Midbrain (tissue), 1 donor: ENCODE results near the gene RPAIN.

Source experiments
- DNase-seq: peaks from one replicate; lab custom pipeline; 2025; lab: John Stamatoyannopoulos, UW

Gene RPAIN, protein sequence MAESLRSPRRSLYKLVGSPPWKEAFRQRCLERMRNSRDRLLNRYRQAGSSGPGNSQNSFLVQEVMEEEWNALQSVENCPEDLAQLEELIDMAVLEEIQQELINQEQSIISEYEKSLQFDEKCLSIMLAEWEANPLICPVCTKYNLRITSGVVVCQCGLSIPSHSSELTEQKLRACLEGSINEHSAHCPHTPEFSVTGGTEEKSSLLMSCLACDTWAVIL

DNA sequence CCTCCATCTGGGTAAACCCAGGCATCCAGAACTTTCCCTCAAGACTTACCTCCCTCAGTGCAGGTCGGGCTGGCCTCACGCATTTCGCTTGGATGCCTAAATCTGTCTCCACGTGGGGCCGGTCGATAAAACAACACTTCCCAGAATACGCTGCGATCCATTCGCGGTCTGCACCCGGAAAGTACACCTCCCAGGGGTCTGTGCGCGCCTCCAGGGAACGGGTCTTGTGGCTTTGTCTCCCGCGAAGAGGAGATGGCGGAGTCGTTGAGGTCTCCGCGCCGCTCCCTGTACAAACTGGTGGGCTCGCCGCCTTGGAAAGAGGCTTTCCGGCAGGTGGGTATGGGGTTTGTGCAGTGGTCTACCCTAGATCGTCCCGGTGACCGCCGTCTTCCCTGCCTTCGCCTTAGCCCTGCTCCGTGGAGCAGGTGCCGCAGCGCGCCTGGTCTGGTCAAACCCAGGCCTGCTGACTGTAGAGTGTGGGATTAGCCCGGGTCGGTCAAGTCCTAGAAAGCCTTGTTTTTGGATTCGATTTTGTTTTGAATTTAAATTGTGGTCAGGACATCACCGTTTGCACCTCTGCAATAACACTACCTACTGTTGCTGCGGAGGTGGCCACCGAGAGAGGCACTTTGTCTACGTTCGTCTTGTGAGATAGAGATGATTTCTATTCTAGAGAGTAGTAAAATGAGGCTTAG, at the start of gene RPAIN:
RPAIN (plus strand) TSS at position 224 of the 695 bp plus-strand sequence; CDS start at position 253, 29 bp downstream.
- peak; percentile 97 for DNase-seq

DNA sequence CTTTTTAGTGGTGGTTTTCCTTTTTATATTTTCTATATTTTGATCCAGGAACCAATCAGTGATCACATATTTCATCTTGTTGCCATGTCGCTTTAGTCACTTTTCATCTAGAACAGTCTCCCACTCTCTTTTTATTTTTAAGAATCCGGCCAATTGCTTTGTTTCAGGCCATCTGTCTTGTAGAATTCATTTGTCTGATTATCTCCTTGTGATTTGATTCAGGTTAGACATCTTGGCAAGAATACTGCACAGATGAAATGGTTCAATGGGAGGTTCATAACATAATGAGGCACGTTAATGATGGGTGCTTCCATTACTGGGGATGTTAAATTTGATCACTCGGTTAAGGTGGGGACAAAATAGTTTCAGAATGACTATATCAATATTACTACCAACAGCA, 49.6 kb upstream of the RPAIN start:
- no peak for DNase-seq

DNA sequence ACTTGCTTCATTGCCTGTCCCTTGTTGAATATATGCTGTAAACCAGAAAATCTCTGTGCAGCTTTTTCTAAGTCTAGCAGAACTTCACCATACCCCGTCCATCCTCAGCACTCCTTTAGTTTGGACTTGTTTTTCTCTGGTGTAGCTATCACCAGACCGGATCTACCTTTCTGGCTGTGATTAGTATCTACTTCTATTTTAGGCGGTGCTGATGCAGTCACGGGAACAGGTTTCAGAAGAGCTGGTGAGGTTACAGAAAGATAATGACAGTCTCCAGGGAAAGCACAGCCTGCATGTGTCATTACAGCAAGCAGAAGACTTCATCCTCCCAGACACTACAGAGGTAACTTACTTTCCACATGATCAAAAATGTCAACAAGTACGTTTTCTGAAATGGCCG, 46.9 kb upstream of the RPAIN start:
- no peak for DNase-seq

DNA sequence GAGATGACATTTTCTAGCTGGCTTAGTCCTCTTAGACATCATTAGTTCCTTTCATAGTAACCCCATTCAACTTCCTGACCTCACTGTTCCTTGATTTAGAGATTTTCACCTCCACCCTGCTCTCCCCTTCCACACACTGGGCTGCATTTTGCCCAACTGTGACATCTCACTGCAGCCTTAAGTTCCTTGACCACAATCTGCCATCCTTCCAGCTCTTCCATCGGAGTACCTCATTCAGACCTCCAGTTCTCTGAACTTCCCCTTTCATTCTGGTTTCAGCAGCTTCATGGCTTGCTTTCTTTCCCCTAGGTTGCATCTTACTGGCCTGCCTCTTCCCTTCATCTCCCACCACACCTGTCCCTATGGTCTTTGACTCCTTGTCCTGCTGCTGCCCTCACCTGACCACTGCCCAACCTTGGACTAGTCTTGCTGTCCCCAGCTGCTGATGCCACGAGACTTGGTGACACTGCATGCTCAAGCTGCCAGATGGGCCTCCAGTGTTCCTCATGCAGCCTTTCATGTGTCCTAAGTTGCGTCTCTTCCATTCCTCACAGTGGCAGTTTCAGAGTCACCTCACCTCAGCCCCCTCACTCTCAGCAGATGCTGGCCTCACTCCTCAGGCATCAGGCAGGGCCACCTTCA, 41.3 kb upstream of the RPAIN start:
- DNase-seq: no peak

DNA sequence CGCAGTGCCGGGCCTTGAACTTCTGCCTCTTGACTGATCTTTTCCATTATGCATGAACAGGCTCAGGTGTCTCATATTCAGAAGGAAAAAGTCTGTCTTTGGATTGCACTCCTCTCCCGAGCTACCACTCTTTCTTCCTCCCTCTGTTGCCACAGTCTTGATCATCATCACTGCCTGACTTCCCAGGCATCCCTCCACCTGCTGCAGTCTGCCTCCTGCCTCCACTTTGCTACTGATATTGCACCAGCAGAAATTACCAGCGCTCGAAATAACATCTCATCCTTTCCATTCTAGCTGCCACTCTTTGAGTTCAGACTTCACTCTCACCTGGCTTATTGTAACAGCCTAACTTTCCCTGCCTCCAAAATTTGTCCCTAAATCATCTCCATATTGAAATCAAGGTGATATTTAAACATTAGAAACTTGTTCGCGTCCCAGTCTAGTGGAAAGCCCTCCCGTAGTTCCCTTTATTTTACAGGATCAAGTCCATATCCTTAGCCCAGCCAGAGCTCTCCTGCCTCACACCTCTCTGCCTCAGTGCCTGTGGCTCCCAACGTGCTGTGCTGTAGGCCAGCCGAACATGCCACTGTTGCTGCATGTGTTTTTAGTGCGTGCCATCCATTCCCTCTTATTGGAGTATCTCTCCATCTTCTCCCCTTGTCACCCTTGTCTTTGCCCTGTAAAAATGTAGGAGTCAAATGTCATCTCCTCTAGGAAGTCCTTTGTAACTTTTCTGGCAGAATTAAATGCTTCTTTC, 40.5 kb upstream of the RPAIN start:
- no peak for DNase-seq

DNA sequence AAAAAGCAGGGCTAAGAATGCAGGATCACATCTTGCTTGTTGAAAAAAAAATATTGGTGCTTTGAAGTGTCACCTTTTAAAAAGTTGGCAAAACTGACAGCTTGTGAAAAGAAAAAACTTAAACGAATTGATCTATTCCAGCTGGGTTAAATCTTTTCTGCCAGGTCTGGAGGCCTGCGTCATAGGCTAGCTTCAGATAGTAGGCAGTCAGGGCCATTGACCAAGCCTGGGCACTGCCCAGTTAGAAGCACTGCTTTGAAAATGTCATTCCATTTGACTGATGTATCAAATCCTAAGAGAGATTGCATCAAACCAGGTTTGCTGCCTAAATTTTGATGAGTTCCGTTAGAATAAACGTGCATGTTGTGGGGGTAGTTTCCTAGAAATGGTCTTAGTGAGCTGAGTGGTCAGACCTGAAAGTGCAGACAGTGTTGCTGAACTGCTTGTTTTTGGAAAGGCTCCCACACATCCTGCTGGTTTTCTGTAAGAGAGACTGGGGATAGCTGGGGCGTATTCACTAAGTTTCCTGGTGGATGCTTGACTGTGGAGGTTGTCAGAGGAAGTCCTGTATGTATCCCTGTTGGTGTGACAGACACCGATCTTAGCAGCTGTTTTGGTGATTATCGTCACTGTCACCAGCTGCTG, 39.4 kb upstream of the RPAIN start:
- no peak for DNase-seq

DNA sequence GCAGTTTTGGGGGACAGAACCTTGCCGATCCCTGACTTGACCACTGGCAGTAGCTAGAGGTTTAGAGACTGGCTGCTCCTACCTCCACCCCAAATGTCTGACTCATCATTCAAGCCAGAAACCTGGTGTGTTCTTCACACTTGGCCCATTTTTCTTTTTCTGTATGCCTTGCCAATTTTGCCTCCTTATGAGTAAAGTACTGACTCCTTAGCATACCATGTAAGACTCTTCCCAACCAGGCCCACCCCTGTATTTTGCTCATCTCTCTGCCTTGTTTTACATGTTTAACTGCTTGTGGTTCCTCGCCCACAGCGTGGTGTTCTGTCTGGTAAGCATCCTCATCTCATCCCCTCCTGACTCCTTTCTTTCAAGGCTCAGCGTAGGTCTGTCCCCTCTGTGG, 38.4 kb upstream of the RPAIN start:
- no peak for DNase-seq

DNA sequence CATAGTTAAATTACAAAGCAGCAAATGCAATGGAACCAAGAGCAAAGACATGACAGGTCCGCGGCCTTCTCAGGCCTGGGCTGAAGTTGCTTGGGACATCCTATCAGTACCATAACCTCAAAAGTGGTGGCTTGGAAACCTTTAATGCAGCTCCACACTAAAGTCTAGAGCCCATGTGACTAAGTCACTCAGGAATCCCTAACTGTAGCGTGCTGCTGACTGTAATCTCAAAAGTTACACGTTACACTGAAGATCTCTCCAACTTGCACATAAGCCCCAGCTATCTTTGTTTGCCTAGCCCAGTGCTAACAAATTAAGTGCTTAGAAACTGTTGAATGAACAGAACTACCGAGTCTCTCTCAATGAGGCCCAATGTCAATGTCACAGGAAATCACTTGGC, 28.3 kb upstream of the RPAIN start:
- no peak for DNase-seq

DNA sequence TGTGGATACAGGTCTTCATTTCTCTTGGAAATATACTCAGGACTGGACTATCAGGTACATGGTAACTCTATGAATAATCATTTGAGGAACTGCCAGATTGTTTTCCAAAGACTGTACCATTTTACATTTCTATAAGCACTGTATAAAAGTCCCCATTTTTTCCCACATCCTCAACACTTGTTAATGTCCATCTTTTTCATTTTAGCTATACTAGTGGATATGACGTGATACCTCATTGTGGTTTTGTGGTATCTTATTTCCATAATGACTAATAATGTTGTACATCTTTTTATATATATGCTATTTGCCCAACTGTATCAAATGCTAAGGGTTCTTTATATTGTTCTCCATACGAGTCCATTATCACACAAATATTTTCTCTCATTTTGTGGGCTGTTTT, 23.4 kb upstream of the RPAIN start:
- DNase-seq: no peak

DNA sequence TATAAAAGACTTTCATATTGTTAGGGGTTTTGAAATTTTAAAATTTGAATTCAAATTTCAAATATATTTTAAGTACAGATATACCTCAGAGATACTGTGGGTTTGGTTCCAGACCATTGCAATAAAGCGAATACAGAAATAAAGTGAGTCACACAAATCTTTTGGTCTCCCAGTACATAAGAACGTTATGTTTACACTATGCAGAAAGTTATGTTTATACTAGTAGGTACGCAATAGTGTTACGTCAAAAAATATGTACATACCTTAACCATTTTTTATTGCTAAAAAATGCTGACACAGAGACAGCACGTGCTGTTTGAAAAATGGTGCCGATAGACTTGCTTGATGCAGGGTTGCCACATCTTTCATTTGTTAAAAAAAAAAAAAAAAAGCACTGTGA, 20.2 kb upstream of the RPAIN start:
- DNase-seq: no peak

DNA sequence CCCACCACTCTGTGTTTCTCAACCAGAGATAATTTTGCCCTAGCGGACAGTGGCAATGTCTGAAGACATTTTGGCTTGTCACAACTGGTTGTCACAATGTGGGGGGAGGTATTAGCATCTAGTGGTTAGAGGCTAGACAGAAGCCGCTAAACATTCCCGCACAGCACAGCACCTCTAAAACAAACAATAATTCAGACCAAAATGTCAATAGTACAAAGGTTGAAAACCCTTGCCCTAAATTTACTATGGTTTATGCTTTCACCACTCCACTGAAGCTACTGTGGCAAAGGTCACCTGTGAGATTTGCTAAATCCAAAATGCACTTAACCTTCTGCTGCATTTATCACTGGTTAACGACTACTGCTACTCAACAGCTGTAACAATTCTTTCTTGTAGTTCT, 14.6 kb upstream of the RPAIN start:
- DNase-seq: no peak

DNA sequence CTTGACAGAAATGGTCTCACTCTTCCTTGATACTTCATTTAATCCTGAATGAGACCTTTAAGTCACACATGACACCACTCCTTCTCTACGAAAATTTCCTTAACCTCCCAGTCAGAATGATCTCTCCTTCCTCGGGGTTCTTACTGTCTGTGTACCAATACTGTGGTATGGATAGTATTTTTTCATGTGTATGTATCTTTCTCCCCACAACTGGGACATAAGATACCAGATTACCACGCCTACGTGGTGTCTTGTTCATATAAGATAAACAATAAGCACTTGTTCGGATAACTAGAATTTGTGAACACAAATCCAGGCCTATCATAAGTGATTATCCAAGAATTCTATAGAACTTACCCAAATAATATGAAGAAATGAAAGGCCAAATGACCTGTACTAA, 11.8 kb upstream of the RPAIN start:
- DNase-seq: no peak

DNA sequence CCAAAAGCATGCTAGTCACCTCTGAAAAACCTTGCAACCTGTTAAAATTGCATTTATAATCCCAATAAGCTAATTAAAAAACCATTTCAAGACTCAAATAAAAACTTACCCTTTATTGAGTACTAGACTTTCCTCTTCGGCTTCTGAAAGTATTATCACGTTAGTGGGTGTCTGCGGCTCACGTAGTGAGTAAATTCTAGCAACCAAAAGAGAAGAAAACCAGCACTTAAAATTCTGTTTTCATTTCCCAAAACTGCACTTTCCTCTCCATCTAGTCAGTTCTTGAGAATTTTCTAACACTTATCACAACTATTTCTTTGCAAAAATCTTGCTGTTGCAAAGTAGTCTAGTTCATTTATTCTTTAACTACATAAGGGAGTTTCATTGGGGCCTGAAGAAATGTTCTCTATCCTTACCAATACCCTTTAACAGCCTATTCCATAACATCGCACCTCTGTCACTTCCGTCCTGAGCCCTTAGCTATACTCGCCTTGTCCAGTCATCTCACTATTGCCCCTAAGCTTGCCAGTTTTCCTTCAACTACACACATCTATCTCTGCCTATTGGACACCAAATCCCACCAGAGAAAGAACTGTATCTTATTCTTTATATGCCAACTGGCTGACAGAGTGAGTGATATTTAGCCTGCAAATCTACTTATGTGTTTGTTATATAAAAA, 9.2 kb upstream of the RPAIN start:
- no peak for DNase-seq

DNA sequence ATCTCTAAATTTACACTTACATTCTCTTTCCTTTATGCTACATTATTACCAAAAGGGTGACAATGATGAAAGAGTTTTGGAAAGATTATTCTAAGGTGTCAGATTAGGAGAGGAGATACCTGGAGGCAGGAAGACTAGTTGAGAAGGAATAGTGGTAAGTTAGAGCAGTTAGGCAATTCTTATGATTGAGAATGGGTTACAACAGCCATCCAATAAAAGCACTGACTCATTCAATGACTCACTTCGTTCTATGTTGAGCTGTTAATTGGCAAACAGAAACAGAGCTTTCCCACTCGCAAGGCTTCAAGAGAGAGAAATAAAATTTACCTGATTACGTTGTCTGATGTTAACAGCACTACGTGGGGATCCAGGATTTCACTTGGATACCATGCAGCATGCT, 6.3 kb upstream of the RPAIN start:
- no peak for DNase-seq

DNA sequence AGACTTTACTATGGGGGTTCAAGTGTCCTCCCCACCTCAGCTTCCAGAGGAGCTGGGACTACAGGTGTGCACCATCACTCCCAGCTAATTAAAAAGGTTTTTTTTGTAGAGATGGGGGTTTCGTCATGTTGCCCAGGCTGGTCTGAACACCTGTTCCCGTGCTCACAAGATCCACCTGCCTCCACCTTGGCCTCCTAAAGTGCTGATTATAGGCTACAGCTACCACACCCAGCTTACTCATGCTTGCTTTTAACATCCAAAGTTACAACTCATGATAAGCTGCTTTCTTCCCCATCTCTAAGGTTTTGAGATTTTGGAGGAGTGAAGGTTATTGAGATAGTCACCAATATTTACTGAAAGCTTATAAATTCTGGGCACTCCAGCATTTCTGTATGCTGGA, 3.1 kb upstream of the RPAIN start:
- DNase-seq: no peak

DNA sequence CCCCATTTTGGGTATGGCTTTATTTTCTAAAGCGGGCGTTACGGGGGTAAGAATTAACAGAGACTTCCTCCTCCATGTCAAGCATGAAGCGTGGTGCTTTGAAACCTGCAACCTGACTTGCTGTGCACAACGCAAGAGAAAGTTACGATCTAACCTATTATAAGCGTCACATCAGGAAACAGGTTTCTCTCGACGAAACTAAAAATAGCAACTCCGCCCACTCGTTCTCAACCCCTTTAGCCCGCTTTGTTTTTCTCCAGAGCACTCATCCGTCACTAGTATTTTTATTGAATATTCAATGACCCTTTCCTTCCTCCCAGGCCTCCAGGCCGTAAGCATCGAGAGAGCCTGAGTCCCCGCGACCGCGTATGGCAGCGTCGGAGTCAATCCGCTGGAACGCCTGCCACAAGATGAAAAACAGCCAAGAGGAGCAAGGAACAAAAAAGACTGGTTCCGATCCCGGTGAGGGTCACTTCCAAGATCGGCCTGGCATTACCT, 1.1 kb upstream of the RPAIN start:
- DNase-seq: no peak

DNA sequence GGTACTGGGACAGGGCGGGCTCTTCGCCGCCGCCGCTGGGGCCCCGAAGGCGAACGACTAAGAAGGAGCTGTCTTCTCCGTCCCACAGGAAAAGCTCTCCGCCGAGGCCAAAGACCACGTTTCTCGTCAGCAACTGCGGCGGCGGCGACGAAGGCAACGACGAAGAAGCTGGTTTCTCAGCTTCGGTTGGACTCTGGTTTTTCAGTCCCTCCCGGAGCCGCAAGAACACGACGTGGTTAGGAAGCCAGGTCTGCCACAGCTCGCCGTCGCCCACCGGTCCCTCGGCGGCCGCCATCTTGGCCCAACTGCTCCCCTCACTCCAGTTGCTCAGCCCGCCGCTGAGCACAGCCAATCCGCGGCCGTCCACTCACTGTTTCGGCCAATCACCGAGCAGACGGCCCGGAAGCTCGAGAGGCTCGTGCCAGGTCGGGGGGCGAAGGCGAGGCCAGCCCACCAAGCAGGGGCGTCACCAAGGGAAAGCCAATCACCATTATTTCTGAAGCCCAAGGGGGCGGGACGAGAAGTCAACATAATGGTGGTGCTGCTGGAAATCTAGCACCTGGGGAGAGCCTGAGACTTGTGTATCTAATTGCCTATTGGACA, 525 bp upstream of the RPAIN start, which contains the start of gene NUP88:
NUP88 (minus strand) TSS at position 307 of the 603 bp plus-strand sequence; CDS start at position 295, 12 bp downstream.
- DNase-seq: peak; percentile 98

DNA sequence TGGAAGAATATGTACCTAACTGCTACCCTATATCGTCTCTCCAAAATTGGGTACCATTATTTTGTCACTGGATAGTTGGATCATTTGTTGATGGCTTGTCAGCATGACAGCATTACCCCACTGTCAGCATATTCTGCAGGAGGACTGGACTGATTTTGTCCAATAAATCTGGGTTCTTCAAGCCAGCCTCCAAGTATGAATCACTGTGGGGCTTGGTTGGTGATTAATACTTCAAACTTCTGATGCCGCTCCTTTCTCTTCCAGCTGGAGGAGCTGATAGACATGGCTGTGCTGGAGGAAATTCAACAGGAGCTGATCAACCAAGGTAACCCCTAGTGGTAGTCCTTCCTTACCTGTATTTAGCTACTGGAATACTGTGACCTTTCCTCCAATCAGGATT, 2.5 kb downstream of the RPAIN start:
- DNase-seq: no peak

DNA sequence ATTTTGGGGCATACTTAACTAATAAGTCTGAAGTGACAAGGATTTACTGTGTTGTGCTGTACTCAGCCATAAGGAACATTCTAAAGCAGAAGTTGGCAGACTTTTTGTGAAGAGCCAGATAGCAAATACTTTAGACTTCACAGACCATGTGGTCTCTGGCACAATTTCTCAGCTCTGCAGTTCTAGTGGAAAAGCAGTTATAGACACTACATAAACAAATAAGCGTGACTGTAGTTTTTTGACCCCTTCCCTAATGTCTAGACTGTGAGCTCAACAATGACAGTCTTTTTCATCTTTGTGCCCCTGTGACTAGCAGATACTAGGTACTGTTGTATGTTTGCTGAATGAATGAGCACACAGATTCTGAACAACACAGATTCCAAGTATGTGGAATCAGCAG, 4.9 kb downstream of the RPAIN start:
- no peak for DNase-seq

DNA sequence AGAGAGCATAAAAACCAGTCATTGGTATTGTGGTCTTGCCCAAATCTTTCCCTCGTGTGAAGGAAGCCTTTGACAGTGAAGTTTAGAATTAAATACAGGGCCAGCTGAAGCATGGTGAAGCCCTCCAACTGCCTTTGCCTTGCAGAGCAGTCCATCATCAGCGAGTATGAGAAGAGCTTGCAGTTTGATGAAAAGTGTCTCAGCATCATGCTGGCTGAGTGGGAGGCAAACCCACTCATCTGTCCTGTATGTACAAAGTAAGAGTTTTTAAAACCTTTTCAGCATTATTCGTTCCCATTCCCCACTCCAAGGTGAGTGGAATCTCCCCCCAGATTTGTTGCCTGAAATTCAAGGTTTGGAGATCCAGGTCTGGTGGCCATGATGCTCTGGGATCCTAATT, 5.8 kb downstream of the RPAIN start:
- DNase-seq: no peak
